GM12878 (cell line): ENCODE data around the gene LRRK1. TPM values are rescaled to one million over a fixed set of nuclear protein-coding genes. Genes with fewer than 3 reads are reported as not detected.

Experiments used
- ATAC-seq: fragments of 200-7000 bp; cut with Tn5 transposase; 3 replicates; pipeline ENCODE4 v1.9.1; 2020; ENCODE audit warnings: mild to moderate bottlenecking, moderate library complexity
- BruUV-seq: library from RNA; stranded (reverse); fragments of 400-500 nt; replicated peaks from 2 replicates; lab custom pipeline; 2021; lab: Mats Ljungman, UMichigan
- CTCF ChIA-PET: fragments of 300-600 bp; sonication (Branson Sonifier 250); formaldehyde crosslinking; extraction: SDS; loops from one replicate; lab custom pipeline; 2021; ENCODE audit warnings: inconsistent platforms; lab: Yijun Ruan, JAX
- POLR2A ChIA-PET: fragments of 350-600 bp; formaldehyde crosslinking; extraction: SDS; loops from one replicate; lab custom pipeline; 2021; ENCODE audit warnings: inconsistent platforms; lab: Charles Lee
- RAD21 ChIA-PET: fragments of 300-600 bp; sonication (Branson Sonifier 250); formaldehyde crosslinking; loops from one replicate; lab custom pipeline; 2023; ENCODE audit warnings: antibody characterized with exemption; ENCODE audit not compliant: unreplicated experiment; lab: Charles Lee
- SMC1A ChIA-PET: fragments of 300-600 bp; sonication (Branson Sonifier 250); formaldehyde crosslinking; loops from one replicate; lab custom pipeline; 2023; ENCODE audit not compliant: unreplicated experiment, uncharacterized antibody; lab: Charles Lee
- DNase-seq: peaks from one replicate; pipeline ENCODE4 v3.0.0-alpha.2; 2011; ENCODE audit warnings: low read depth, low spot score
- FAIRE-seq: peaks from 3 replicates; lab custom pipeline; 2011; peaks lifted over from hg19 to GRCh38; lab: Jason Lieb, UNC
- H2AFZ ChIP-seq: 2 replicates; pipeline ENCODE4 v1.6.0; 2011; ENCODE audit warnings: low read depth, low read length, control low read depth; ENCODE audit not compliant: control insufficient read depth
- H3K27ac ChIP-seq: 2 replicates; pipeline ENCODE4 v1.5.1; 2011; ENCODE audit warnings: control low read depth; ENCODE audit not compliant: control insufficient read depth, insufficient read depth
- H3K27me3 ChIP-seq, 2 experiments: replicated peaks in 1 of 2; 2 replicates each; pipeline versions ENCODE4 v1.6.0 to v1.6.1; 2011; ENCODE audit warnings: low read length in 1 of 2; ENCODE audit not compliant: control insufficient read depth in 2 of 2, insufficient read depth in 2 of 2
- H3K36me3 ChIP-seq, 2 experiments: 2 replicates each; pipeline ENCODE4 v1.5.1; 2011; ENCODE audit warnings: low read length in 1 of 2; ENCODE audit not compliant: control insufficient read depth in 2 of 2, insufficient read depth in 2 of 2
- H3K4me1 ChIP-seq: 2 replicates; pipeline ENCODE4 v1.6.1; 2011; ENCODE audit warnings: mild to moderate bottlenecking, low read length, moderate library complexity, mixed read lengths; ENCODE audit not compliant: control insufficient read depth, insufficient read depth
- H3K4me2 ChIP-seq: 2 replicates; pipeline ENCODE4 v1.6.0; 2011; ENCODE audit warnings: control low read depth; ENCODE audit not compliant: control insufficient read depth, insufficient read depth
- H3K4me3 ChIP-seq: fragments of 200-600 bp; sonication (generic); 2 replicates; pipeline ENCODE4 v1.5.1; 2016
- H3K79me2 ChIP-seq: 2 replicates; pipeline ENCODE4 v1.6.0; 2011; ENCODE audit warnings: low read length; ENCODE audit not compliant: control insufficient read depth, insufficient read depth
- H3K9ac ChIP-seq: 2 replicates; pipeline ENCODE4 v1.8.0; 2011; ENCODE audit warnings: low read length, control low read depth, mixed read lengths; ENCODE audit not compliant: control insufficient read depth, insufficient read depth
- H3K9me3 ChIP-seq: replicated peaks from 3 replicates; pipeline ENCODE4 v1.5.1; 2011; ENCODE audit warnings: mild to moderate bottlenecking, low read length; ENCODE audit not compliant: control insufficient read depth, insufficient read depth
- H4K20me1 ChIP-seq: 2 replicates; pipeline ENCODE4 v1.6.0; 2011; ENCODE audit not compliant: control insufficient read depth, insufficient read depth
- BHLHE40 ChIP-seq, 2 experiments: fragments of 450-650 bp in 1 of 2; IDR thresholded peaks; 2 replicates each; pipeline ENCODE4 v1.6.1; 2011 to 2017; ENCODE audit warnings: low read depth in 2 of 2, borderline replicate concordance in 1 of 2, improper control_type of control experiment in 1 of 2, low read length in 1 of 2, mild to moderate bottlenecking in 1 of 2
- NFYA ChIP-seq: IDR thresholded peaks from 2 replicates; pipeline ENCODE4 v1.6.1; 2011; ENCODE audit warnings: low read depth, mild to moderate bottlenecking, low read length, improper control_type of control experiment, borderline replicate concordance
- SMAD5 ChIP-seq: IDR thresholded peaks from 2 replicates; pipeline ENCODE4 v1.6.1; 2016; ENCODE audit warnings: antibody characterized with exemption, low read depth
- SPI1 ChIP-seq: IDR thresholded peaks from 2 replicates; pipeline ENCODE4 v1.6.1; 2011; ENCODE audit warnings: low read depth, mild to moderate bottlenecking, low read length, moderate library complexity, borderline replicate concordance; ENCODE audit not compliant: insufficient read depth
- ZZZ3 ChIP-seq: IDR thresholded peaks from 2 replicates; pipeline ENCODE4 v1.6.1; 2011; ENCODE audit warnings: low read depth; ENCODE audit not compliant: control insufficient read depth, insufficient read length
- WGBS: methylation state at CpG from one replicate; pipeline ENCODE4 v1.1.6; 2016; ENCODE audit warnings: low lambda C conversion rate; ENCODE audit not compliant: insufficient replicate concordance, insufficient coverage; ENCODE audit errors: missing lambda C conversion rate; 5-methylcytosine and 5-hydroxymethylcytosine counted together
- in situ Hi-C: fragments of 300-500 bp; cut with MboI; formaldehyde crosslinking; loops from 9 replicates; pipeline ENCODE4 v1.14.3; 2018; ENCODE audit warnings: mixed read lengths
- intact Hi-C: fragments of 100-400 bp; cut with micrococcal nuclease; formaldehyde crosslinking; loops from one replicate; pipeline ENCODE4 v1.14.2; 2022; ENCODE audit not compliant: unreplicated experiment
- polyA plus RNA-seq, 11 experiments: library from polyadenylated mRNA; depleted of rRNA in 4 of 11; unstranded in 6 of 11; stranded (reverse) in 5 of 11; fragments of >200 nt; fragmentation: Nextera tagmentation in 4 of 11; fragmentation: Illumina TruSeq in 1 of 11; extraction: Ambion mirVana in 4 of 11; extraction: Trizol in 1 of 11; gene quantifications; 1 replicate in 1 of 11; 2 replicates in 10 of 11; pipeline versions ENCODE4 v1.2.1 to v1.2.3, GENCODE V29; 2011 to 2016; ENCODE audit warnings: inconsistent platforms in 2 of 11, missing spikeins in 2 of 11, low read depth in 1 of 11
- total RNA-seq, 4 experiments: library from RNA; depleted of rRNA in 3 of 4; stranded (reverse); fragments of >200 nt in 3 of 4; fragmentation: Illumina TruSeq in 1 of 4; extraction: Trizol in 1 of 4; gene quantifications; 2 replicates each; pipeline versions ENCODE4 v1.2.1 to v1.2.3, GENCODE V29; 2013 to 2021
- TF ChIP-seq, protein P1 (sequence below): IDR thresholded peaks from 2 replicates; pipeline ENCODE4 v1.6.1; 2011; ENCODE audit warnings: borderline replicate concordance, low read depth, mild to moderate bottlenecking, moderate library complexity, low read length; ENCODE audit not compliant: insufficient read depth, poor library complexity, severe bottlenecking
- TF ChIP-seq, protein P2 (sequence below): fragments of 450-650 bp; IDR thresholded peaks from 2 replicates; pipeline ENCODE4 v1.6.1; 2017; ENCODE audit warnings: mild to moderate bottlenecking, low read depth, inconsistent platforms; ENCODE audit not compliant: poor library complexity, severe bottlenecking
- TF ChIP-seq, protein P3 (sequence below): fragments of 450-650 bp; IDR thresholded peaks from 2 replicates; pipeline ENCODE4 v1.6.1; 2017; ENCODE audit warnings: mild to moderate bottlenecking

Gene LRRK1
- total and polyA plus RNA-seq, 10 of the 15 experiments (the other 5 are each of a cell fraction or from before 2014, with no cell fraction given): 2.2 to 58.3 (median 17.9) TPM

DNA sequence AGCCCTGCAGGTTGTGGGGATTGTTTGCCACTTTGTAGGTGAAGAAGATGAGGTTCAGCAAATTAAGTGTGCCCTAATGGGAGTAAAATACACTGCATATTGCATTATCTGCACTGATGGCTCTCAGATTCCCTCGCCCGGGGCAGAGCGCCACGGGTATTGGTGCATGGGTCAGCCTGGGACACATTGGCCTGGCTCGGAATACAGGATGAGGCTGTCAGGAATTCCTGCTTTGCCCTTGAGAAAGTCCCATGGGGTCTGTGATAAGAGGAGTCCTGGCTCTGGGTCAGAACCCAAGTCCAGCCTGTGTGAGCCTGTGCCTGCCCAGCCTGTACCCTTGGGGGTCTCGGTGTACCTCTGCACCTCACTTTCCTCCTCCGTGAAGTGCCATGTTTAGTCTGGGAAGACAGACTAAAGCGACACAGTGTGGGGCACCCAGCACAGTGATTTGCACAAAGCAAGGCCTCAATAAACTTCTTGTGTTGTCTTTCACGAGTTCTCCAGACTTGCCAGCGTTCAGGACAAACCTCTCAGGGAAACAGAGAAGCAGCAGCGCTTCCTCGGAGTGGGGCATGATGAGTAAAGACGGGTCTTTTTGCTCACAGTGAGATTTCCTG is 107.6 kb downstream of the LRRK1 start (continued):
- TF ChIP-seq, protein P1, sequence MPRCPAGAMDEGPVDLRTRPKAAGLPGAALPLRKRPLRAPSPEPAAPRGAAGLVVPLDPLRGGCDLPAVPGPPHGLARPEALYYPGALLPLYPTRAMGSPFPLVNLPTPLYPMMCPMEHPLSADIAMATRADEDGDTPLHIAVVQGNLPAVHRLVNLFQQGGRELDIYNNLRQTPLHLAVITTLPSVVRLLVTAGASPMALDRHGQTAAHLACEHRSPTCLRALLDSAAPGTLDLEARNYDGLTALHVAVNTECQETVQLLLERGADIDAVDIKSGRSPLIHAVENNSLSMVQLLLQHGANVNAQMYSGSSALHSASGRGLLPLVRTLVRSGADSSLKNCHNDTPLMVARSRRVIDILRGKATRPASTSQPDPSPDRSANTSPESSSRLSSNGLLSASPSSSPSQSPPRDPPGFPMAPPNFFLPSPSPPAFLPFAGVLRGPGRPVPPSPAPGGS: no peak
- TF ChIP-seq, protein P2, sequence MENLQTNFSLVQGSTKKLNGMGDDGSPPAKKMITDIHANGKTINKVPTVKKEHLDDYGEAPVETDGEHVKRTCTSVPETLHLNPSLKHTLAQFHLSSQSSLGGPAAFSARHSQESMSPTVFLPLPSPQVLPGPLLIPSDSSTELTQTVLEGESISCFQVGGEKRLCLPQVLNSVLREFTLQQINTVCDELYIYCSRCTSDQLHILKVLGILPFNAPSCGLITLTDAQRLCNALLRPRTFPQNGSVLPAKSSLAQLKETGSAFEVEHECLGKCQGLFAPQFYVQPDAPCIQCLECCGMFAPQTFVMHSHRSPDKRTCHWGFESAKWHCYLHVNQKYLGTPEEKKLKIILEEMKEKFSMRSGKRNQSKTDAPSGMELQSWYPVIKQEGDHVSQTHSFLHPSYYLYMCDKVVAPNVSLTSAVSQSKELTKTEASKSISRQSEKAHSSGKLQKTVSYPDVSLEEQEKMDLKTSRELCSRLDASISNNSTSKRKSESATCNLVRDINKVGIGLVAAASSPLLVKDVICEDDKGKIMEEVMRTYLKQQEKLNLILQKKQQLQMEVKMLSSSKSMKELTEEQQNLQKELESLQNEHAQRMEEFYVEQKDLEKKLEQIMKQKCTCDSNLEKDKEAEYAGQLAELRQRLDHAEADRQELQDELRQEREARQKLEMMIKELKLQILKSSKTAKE: no peak

DNA sequence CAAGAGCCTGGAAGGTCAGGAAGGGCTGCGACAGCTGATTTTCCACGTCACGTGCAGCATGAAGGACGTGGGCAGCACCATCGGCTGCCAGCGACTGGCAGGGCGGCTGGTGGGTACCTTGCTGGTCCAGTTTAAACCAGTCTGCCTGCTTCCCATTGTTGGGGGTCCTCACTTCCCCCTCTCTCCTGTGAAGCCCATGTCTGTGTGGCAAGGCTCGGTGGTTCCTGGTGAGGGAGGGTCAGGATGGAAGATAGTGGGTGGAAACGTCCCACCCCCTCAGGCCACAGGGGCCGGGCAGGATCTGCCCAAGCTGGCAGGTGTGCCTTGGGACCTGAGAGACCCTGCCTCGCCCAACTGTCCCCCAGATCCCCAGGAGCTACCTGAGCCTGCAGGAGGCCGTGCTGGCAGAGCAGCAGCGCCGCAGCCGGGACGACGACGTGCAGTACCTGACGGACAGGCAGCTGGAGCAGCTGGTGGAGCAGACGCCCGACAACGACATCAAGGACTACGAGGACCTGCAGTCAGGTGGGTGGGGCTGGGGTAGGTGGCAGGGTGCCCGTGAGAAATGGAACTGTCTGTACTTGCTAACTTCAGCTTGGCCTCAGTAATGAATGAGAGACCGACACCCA is 108.2 kb downstream of the LRRK1 start:
- in situ Hi-C loops: loop anchor here (5.0 kb wide), 1 partner anchor 235 kb away; no protein-coding TSS in a partner anchor
- H3K36me3 ChIP-seq: peaks cover 21 to 31% of the 10 kb centered on the region in 2 experiments

More for the DNA sequence above, 108.2 kb downstream of the LRRK1 start:
- ATAC-seq (no peak), FAIRE-seq (no peak)
- H3K9ac ChIP-seq: no peak overlapping the region
- SMC1A ChIA-PET: no interaction called here
- H2AFZ ChIP-seq: no peak overlapping the region
- no peak overlapping the region for H3K4me3 ChIP-seq
- no peak overlapping the region for H3K27ac ChIP-seq
- H3K27me3 ChIP-seq: no peaks in the 10 kb centered on the region
- no peak for TF ChIP-seq SMAD5
- no peak for TF ChIP-seq SPI1
- no peak for TF ChIP-seq NFYA
- no peak for TF ChIP-seq ZZZ3
- TF ChIP-seq, protein P3, sequence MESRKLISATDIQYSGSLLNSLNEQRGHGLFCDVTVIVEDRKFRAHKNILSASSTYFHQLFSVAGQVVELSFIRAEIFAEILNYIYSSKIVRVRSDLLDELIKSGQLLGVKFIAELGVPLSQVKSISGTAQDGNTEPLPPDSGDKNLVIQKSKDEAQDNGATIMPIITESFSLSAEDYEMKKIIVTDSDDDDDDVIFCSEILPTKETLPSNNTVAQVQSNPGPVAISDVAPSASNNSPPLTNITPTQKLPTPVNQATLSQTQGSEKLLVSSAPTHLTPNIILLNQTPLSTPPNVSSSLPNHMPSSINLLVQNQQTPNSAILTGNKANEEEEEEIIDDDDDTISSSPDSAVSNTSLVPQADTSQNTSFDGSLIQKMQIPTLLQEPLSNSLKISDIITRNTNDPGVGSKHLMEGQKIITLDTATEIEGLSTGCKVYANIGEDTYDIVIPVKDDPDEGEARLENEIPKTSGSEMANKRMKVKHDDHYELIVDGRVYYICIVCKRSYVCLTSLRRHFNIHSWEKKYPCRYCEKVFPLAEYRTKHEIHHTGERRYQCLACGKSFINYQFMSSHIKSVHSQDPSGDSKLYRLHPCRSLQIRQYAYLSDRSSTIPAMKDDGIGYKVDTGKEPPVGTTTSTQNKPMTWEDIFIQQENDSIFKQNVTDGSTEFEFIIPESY: no peak
- TF ChIP-seq BHLHE40 (IDR thresholded peaks at IDR 0.05; ENCODE audit: borderline replicate concordance in 1 of 2, low read depth in 2 of 2, low read length in 1 of 2): no peak
- TF ChIP-seq, all 136 proteins: peak for 0
- Histone ChIP-seq H4K20me1 (no peaks in the 10 kb centered on the region), H3K4me2 (no peak overlapping the region), H3K9me3 (no peaks in the 10 kb centered on the region), H3K79me2 (no peaks in the 10 kb centered on the region), H3K4me1 (no peaks in the 10 kb centered on the region)
- ChIA-PET RAD21 (no interaction called here), POLR2A (no interaction called here), CTCF (interaction anchor here (1.0 kb wide), 1 partner anchor 18 kb away, joined by 3 read pairs; no protein-coding TSS in a partner anchor)
- intact Hi-C loops: no loop called here
- WGBS: 94% methylated on average over 25 of the region's 25 CpGs
- BruUV-seq: no TSS peak
- no peak for DNase-seq
